GM19395 (cell line): Measurements from ENCODE around the gene C1orf87.

ENCODE experiments used
- ATAC-seq: cut with Tn5 transposase; IDR thresholded peaks from one replicate; pipeline ENCODE4 v1.9.1; 2021; ENCODE audit warnings: mild to moderate bottlenecking, moderate library complexity; ENCODE audit not compliant: unreplicated experiment

C1orf87 gene

DNA sequence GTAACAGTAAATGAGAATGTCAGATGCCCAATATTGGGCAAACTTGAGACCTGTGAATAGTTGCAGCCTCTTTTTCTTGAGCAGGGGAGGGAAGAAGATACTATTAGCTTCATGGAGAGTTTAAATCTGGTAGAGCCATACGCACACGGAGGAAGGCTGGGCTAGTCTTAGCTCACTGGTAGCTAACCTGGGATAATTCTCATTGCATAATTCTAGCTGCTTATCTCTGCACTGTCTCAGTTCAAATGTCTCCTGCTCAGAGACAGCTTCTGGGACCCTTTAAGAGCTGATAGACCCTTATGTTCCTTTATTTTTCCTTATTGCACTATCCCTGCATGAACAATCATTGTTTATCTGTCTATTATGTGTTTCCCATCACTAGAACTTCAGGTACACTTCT lies 8.4 kb downstream of the C1orf87 start:
- no peak for ATAC-seq

DNA sequence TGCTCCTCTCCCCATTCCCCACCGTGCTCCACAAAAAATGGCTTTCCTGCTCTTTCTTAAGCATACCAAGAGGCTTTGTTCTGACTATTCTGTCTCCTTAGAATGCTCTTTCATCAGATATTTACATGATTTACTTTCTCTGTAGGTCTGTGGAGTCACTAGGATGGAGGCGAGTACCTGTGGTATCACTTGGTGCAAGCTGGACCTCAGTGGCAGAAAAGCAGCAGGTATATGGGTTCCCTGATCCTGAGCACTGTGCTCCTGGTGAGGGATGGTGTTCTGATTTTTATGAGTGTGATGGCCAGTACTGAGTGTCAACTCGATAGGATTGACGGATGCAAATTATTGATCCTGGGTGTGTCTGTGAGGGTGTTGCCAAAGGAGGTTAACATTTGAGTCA lies 10.0 kb downstream of the C1orf87 start:
- ATAC-seq, result no peak

GRCh38 chr1:60059468-60059867 lies 14.1 kb downstream of the C1orf87 start:
- ATAC-seq, result no peak

- no peak for ATAC-seq
These were observed 18.2 kb downstream of the C1orf87 start for GRCh38 chr1:60055336-60055735.

DNA sequence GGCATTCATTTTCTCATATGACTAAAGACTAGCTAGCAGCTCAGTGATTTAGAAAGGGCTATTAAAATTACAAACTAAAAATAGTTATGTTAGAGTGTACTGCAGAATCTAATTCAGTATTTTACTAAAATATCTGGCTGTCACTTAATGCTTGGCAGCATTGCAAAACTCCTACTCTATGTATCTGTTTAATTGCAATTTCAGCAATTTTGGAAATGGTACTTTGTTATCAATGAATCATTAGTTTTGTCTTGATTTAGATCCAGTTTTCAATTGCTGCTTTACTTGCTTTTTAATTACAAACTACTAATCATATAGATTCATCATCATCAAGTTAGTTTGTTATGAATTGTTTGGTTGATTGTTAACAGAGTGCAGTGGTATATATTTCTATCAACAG lies 19.2 kb downstream of the C1orf87 start:
- no peak for ATAC-seq

- ATAC-seq, result no peak
These were observed 21.0 kb downstream of the C1orf87 start for GRCh38 chr1:60052601-60053000.

DNA sequence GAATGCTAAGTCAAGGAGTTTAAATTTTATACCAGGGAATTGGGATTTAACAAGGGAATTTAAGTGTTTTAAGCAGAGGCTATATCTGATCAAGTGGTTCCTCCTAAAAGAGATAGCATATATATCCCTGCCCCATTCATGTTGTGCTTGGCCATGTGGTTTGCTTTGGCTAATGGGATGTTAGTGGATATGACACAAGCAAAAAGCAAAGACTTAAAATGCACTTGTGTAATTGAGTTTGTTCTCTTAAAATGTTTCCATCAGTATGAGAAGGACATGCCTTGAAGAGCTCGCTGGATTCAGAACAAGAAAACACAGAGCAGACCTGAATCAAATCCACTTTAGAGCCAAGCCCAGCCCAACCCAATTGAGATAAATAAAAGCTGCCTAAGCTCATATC lies 22.4 kb downstream of the C1orf87 start:
- no peak for ATAC-seq

DNA sequence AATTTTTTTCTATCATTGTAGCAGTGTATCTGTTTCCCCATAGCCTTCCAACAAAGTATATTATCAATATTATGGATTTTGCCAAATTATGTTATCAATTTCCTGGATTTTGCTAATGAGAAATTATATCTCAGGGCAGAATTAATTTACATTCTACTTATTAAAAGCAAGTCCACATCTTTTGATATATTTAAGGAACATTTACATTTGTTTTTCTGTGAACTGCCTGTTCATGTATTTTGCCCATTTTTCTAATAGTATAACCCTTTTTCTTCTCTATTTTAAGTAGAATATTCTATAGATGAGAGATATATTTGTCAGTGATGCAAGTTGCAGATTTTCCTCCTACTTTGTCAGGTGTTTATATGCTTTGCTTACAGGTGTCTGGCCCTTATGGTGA lies 24.4 kb downstream of the C1orf87 start:
- no peak for ATAC-seq

DNA sequence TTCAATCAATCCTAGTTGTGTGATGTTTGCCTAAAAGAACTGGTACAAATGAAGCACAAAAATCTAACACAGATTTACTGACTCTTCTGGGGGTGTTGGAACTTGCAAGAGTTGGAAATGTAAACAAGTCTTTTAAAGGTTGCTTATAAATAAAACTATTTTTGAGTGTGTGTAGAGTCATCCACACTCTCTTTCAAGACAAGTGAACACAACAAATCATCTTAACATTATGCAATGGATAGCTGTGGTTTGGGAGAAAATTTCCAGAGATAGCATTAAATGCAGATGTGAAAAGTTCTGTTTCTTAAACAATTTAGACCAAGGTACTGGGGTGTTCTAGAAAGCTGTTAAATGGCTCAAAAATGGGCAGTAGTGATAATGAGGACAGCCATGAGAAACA lies 28.7 kb downstream of the C1orf87 start:
- no peak for ATAC-seq

DNA sequence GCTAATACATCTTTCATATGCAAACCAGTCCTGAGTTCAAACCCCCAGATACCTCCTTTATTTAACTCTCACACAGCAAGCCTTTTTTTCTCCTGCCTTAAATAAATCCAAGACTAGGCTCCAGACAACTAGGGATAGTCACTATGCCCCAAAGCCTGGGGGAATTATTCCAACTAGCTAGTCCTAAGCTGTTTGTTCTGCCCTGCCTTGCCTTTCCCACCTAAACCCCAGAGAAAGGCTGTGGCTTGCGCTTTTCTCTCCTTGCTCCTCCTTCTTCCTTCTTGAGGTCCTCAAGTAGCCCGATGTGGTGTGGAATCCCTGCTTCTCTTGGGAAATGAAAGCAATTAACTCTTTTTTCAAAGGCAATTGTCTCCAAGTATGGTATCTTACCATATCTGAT lies 31.8 kb downstream of the C1orf87 start:
- no peak for ATAC-seq

- no peak for ATAC-seq
These were observed 35.9 kb downstream of the C1orf87 start for GRCh38 chr1:60037669-60038068.

DNA sequence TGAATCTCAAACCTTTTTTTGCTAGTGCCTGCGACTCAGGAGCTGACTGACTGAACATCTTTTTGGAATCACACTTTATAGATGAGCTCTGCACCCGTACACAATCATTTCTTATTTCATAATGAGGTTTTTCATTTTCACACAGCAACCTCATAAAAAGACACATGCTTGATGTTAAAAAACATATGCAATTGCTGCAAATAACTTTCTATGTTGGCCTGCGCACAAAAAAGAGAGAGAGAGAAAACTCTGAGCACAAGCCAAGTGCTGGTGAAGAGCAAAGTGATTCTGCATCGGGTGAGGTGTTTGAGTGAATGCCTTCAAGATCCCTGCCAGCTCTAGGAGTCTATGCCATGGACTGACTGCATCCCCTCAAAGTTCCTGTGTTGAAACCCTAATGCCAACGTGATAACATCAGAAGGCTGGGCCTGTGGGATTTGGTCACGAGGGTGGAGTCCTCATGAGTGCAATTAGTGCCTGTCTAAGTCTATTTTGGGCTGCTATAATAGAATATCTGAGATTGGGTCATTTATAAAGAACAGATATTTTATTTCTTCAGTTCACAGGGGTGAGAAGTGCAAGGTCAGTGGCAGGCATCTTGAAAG lies 36.6 kb downstream of the C1orf87 start:
- ATAC-seq, result no peak

DNA sequence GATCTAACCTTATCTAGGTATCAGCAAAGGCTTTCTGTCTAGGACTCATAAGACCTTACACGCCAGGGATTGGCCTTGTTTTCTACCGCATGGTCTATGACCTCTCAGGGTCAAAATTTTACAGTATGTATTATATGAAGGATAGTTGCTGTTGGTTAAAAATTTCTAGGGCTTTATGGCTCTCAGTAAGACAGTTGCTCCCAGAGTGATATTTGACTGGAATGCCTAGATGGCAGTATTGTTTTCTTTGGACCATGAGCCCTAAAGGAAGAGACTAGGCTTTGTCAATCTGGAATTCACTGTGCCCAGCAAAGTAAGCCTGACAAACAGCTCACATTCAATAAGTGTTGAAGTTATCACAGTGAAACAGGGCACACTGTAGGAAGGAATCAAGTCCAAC lies 37.6 kb downstream of the C1orf87 start:
- no peak for ATAC-seq

- no peak for ATAC-seq
These were observed 38.6 kb downstream of the C1orf87 start for GRCh38 chr1:60034999-60035398.

DNA sequence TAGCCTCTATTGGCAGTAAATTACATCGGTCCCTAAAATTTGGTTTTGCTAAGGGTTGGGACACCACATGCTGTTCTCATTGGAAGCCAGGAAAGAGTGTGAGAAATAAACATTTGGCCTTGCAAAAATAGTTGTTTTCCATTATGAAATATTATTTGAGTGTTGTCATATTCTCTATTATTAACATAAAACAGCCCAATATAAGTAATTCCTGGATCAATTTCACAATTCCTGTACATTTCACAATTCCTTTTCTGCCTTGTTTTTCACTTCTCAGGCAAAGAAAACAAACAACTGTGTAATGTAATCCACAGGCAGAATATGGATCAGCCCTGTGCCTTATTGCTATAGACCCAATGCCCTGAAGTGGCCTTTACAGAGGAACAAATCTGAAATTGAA lies 40.5 kb downstream of the C1orf87 start:
- no peak for ATAC-seq

- ATAC-seq, result no peak
These were observed 42.4 kb downstream of the C1orf87 start for GRCh38 chr1:60031146-60031545.

GRCh38 chr1:60025552-60025951 lies 48.0 kb downstream of the C1orf87 start:
- no peak for ATAC-seq

DNA sequence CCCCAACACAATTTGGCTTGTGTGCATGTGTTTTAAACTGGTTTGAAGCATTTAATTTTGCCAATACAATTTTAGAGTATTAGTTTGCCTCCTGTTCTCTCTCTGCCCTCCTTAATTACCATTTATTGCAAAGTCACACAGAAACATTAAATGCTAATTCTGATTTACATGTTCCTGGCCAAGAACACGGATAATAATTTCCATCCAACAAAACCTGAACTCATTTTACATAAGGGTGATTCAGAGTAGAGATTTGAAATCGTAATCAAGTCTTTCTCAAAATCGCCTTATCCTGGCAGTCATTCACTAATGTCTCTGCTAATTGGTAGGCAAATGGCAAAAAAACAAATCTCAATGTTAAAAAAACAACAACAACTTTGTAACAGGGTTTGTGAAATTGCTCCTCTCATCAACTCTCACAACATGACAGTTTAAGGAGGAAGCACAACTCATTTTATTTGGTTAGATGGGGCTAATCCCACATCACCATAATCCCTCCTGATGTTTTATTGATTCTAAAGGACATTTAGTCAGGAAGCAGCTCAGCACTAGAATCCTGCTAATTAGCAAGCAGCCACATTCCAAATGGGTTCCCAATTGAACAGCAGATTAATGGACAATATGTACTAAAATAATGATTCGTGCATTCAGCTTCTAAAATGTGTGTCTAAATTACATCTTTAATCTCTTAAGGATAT lies 55.9 kb downstream of the C1orf87 start:
- ATAC-seq, result no peak

DNA sequence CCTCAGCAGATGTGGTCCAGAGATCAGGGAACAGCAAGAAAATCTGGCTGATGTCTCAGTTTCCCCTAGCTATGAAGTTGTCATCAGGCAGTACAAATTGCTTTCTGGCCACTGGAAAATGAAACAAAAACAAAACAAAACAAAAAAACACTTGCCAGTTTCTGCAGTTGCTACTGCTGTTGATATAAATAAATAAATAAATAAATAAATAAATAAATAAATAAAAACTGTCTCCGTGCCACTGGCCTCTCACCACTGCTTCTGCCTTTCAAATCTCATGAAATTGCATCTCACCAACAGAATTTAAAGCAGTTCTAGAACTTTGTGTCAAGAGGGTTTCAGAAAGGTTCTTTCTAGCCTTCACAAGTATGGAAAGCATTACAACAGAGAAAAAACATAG lies 62.9 kb downstream of the C1orf87 start:
- no peak for ATAC-seq

DNA sequence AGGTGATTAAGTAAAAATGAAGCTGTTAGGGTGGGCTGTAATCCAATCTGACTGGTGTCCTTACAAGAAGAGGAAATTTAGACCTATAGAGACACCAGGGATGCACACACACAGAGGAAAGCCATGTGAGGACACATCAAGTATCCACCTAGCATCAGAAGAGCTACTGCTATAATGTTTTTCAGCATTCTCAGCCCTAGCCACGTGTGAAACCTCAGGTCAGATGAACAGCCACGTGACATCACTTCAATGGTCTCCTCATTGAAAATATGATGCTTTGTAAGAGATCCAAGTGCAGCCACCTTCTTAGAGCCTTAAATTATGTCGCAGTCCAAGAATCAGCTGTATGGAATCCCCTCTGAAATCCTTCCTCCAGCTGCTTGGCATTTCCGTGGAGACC lies 65.1 kb downstream of the C1orf87 start:
- no peak for ATAC-seq

GRCh38 chr1:60000625-60001024 lies 72.9 kb downstream of the C1orf87 start:
- no peak for ATAC-seq

- no peak for ATAC-seq
These were observed 73.8 kb downstream of the C1orf87 start for GRCh38 chr1:59999746-60000145.

DNA sequence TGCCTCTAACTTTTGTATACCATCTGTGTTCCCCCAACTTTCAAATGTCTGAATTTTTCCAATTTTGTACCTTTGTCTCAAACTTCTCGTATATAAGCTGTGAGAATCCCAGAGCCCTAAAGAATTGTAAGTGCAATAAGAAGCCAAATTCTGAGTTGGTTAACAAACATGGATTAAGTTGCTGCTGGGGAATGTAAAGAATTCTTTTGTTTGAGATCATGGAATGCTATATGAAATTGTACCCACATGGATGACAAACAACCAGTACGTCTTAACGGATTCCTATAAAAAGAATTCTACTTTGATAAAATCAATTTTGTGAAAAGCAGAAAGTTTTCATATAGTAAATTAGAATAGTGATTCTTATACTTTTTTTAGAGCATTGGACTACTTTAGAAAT lies 74.6 kb downstream of the C1orf87 start:
- ATAC-seq, result no peak
